GM12873 (cell line): ENCODE results near the gene SCP2.

ENCODE experiments used
- TF ChIP-seq, protein P1 (sequence below): IDR thresholded peaks from 2 replicates; pipeline ENCODE4 v1.5.1; 2012; ENCODE audit warnings: low read depth, mild to moderate bottlenecking, moderate library complexity, low read length, control low read depth; ENCODE audit not compliant: insufficient read depth; ENCODE audit errors: missing control alignments

SCP2 gene

DNA sequence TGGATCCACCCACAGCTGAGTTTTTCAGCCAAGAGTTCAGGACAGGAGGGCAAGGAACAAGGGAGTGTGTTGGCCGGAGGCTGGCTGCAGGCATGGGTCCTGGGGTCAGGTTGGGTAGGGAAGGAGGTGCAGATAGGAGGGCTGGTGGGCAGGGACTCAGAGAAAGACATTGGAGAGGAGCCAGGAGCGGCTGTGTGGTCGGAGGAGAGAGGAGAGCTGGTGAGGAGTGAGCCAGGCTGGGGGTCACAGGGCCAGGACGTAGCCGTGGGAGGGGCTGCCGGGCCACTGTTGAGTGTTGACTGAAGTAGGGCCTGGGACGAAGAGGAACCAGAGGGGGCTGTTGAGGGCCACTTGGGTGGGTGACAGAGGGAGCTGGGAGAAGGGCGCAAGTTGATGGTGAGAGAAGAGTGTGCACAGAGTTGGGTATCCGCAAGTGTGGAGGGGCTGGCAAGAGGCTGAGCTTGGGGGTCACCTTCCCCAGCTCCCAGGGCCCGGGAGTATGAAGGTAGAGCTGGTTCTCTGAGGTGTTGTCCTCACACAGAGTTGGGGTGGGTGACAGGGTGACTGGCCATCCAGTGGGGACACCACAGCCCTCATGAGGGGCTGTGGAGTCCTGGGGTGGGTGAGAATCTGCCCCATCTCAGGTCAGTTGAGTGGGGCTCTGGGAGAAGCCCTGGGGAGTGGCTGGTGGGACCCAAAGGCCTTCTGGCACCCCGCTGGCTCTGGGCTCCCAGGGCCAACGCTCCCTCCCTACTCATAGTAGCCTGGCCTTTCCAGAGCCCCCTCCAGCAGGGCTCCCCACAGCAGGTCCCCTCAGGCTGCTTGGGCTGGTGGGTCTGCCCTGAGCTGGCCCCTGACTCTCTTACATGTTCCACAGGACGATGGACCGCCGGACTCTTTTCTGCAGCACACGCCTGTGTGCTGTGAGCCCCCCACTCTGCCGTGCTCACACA is 156.8 kb downstream of the SCP2 start:
- TF ChIP-seq, protein P1, sequence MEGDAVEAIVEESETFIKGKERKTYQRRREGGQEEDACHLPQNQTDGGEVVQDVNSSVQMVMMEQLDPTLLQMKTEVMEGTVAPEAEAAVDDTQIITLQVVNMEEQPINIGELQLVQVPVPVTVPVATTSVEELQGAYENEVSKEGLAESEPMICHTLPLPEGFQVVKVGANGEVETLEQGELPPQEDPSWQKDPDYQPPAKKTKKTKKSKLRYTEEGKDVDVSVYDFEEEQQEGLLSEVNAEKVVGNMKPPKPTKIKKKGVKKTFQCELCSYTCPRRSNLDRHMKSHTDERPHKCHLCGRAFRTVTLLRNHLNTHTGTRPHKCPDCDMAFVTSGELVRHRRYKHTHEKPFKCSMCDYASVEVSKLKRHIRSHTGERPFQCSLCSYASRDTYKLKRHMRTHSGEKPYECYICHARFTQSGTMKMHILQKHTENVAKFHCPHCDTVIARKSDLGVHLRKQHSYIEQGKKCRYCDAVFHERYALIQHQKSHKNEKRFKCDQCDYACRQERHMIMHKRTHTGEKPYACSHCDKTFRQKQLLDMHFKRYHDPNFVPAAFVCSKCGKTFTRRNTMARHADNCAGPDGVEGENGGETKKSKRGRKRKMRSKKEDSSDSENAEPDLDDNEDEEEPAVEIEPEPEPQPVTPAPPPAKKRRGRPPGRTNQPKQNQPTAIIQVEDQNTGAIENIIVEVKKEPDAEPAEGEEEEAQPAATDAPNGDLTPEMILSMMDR, result no peak

DNA sequence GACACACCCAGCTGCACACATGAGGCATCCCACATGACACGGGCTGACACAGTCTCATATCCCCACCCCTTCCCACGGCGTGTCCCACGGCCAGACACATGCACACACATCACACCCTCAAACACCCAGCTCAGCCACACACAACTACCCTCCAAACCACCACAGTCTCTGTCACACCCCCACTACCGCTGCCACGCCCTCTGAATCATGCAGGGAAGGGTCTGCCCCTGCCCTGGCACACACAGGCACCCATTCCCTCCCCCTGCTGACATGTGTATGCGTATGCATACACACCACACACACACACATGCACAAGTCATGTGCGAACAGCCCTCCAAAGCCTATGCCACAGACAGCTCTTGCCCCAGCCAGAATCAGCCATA is 157.5 kb downstream of the SCP2 start:
- TF ChIP-seq, protein P1, result no peak

DNA sequence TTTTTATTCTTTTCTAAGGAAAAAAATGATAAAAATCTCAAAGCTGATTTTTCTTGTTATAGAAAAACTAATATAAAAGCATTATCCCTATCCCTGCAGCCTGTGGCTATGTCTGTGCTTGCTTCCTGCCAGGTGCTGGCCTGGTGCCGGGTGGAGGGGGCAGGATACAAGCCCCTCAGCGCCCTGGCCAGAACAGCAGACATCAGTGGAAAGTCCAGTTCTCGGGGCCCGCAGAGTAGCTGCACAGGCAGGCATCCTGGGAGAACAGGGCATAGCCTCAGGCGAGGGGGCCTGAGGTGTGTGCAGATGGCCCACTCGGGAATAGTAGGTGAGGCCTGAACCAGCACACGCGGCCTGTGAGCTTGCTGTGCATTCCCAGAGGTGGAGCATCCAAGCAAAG is 158.3 kb downstream of the SCP2 start:
- TF ChIP-seq, protein P1, result no peak

DNA sequence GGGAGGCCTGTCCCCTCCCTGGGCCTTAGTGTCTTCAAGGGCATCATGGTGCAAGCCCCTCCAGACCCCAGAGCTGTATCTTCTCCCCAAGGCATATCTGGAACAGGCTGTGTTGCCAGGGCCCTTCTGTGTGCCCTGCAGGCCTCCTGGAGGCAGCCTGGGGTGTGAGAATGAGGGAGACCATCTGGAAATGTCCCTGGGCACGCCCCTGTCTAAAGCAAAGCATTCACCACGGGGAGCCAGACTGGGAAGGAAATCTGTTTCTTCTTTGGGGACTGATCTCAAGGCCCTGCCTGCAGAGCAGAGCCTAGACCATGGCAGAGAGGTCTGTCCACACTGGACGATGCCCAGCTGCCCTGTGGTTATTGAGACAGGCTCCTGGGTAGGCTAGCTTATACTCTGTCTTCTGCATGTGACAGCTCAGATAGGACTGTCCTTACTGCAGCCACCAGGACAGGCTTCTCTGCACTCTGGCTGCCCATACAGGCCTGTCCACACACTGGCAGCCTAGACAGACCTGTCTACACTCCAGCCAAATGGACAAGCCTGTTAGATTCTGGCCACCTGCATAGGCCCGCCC is 159.5 kb downstream of the SCP2 start:
- TF ChIP-seq, protein P1, result no peak

DNA sequence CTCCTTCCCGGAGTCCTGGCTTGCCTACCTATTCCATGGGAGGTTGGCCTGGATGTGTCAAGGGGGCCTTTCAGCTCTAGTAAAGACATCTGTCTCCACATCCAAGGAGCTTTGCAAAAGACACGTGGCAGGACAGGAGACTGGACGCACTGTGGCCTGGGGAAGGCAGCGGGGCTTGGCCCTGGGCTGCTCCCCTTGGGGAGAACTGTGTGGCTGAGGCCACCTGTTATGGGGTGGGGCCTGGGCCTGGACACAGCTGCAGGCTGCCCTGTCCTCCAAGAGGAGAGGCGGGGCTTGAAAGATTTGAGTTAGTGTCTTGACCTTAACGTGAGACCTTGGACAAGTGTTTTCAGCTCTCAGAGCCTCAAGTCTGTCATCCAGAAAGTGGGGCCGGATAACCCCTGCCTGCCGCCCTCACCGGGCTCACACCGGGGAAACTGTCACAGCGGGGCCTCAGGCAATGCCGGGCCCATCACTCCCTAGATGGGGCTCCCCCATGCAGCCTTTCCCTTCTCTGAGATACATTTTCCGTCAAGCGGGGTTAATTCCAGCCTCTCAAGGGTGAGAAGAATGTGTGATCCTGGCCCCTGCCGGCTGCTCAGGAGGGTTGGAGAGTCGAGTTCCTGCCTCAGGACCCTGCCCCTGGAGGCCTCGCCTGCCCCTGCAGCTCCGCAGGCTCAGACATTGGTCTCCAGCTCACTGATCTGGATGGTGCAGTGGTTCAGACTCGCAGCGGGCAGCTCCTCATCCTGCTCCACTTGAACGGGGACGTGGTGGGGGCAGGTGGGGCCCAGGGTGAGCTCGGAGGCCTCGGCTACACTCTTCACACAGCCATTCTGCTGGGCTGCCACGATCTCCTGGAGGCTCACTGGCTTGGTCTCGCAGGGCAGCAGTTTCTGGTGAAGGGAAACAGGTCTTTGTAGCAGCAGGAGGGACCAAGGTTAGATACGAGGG is 160.5 kb downstream of the SCP2 start:
- TF ChIP-seq, protein P1, result no peak

DNA sequence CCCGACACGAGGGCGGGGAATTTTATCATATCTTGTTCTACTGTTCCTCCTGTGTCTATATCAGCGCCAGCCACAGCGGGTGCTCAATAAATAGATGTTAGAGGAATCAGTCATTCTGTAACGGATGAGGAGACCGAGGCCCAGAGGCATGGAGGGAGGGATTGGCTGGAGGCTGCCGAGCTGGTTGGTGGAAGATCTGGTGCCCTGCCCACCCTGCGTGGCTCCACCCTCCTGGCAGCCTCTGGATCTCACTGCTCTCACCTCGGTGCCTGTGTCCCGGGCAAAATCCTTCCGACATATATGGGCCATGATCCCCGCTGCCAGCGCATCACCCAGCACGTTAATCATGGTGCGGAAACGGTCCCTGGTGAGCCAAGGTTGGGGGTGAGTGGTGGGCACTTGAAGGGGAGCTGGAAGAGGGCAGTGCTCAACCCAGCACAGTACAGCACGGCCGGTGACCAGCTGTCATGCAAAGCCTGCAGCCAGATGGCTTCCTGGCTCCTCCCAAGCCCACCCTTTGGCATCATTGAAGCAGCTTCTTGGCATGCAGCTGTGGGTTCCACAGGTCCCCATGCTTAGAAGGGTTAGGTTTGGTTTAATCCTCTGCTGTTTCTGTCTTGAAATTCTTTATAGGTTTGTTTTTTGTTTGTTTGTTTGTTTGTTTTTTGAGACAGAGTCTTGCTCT is 161.7 kb downstream of the SCP2 start:
- TF ChIP-seq, protein P1, result no peak
